Neuronal stem cell (in vitro differentiated cells): Measurements from ENCODE around the gene UNKL.

Experiments
- DNase-seq: peaks from one replicate; pipeline ENCODE4 v3.0.0-alpha.2; 2013; ENCODE audit warnings: low spot score
- H2AFZ ChIP-seq: one replicate; pipeline ENCODE4 v1.6.1; 2013; ENCODE audit warnings: mild to moderate bottlenecking, low read length, inconsistent platforms
- H2AK5ac ChIP-seq: 2 replicates; pipeline ENCODE4 v1.6.1; 2013; ENCODE audit warnings: low read depth, mild to moderate bottlenecking, inconsistent platforms, low read length, moderate library complexity, mixed read lengths
- H2BK120ac ChIP-seq: 2 replicates; pipeline ENCODE4 v1.6.1; 2013; ENCODE audit warnings: low read depth, mild to moderate bottlenecking, inconsistent platforms, low read length, moderate library complexity, mixed read lengths
- H2BK12ac ChIP-seq: one replicate; pipeline ENCODE4 v1.6.1; 2013; ENCODE audit warnings: low read length, inconsistent platforms
- H2BK15ac ChIP-seq: 2 replicates; pipeline ENCODE4 v1.6.1; 2013; ENCODE audit warnings: mild to moderate bottlenecking, low read length, inconsistent platforms, mixed read lengths
- H2BK5ac ChIP-seq: one replicate; pipeline ENCODE4 v1.6.1; 2013; ENCODE audit warnings: inconsistent platforms, mild to moderate bottlenecking, low read length, moderate library complexity
- H3K14ac ChIP-seq: one replicate; pipeline ENCODE4 v1.6.1; 2013; ENCODE audit warnings: low read length, inconsistent platforms
- H3K18ac ChIP-seq: 2 replicates; pipeline ENCODE4 v1.6.1; 2013; ENCODE audit warnings: low read length, inconsistent platforms
- H3K23ac ChIP-seq: 2 replicates; pipeline ENCODE4 v1.6.1; 2013; ENCODE audit warnings: low read depth, mild to moderate bottlenecking, mixed read lengths, low read length, inconsistent platforms; ENCODE audit not compliant: poor library complexity
- H3K27ac ChIP-seq: replicated peaks from 3 replicates; pipeline ENCODE4 v1.5.1; 2013; ENCODE audit warnings: low read length, inconsistent platforms
- H3K27me3 ChIP-seq, 3 experiments: 2 replicates each; pipeline ENCODE4 v1.6.1; 2013; ENCODE audit warnings: low read length in 3 of 3, mild to moderate bottlenecking in 2 of 3, inconsistent platforms in 1 of 3, low read depth in 1 of 3, mixed read lengths in 1 of 3, moderate library complexity in 1 of 3; ENCODE audit not compliant: control insufficient read depth in 3 of 3, insufficient read depth in 3 of 3
- H3K36me3 ChIP-seq, 2 donors: replicated peaks in 1 of 2; 2 replicates each; pipeline ENCODE4 v1.6.1; 2013; ENCODE audit warnings: low read length in 2 of 2; ENCODE audit not compliant: control insufficient read depth in 2 of 2, insufficient read depth in 2 of 2
- H3K4ac ChIP-seq: 2 replicates; pipeline ENCODE4 v1.6.1; 2013; ENCODE audit warnings: inconsistent platforms, mild to moderate bottlenecking, low read length, moderate library complexity
- H3K4me1 ChIP-seq, 2 donors: 1 replicate in 1 of 2; 2 replicates in 1 of 2; pipeline ENCODE4 v1.6.1; 2013; ENCODE audit warnings: low read length in 2 of 2, low read depth in 1 of 2; ENCODE audit not compliant: control insufficient read depth in 2 of 2, insufficient read depth in 1 of 2
- H3K4me2 ChIP-seq: one replicate; pipeline ENCODE4 v1.6.1; 2013; ENCODE audit warnings: mild to moderate bottlenecking, low read length, inconsistent platforms; ENCODE audit not compliant: insufficient read depth, poor library complexity, severe bottlenecking
- H3K4me3 ChIP-seq, 2 donors: 2 replicates each; pipeline ENCODE4 v1.5.1; 2013; ENCODE audit warnings: low read length in 2 of 2, mild to moderate bottlenecking in 2 of 2, inconsistent platforms in 1 of 2, moderate library complexity in 1 of 2
- H3K79me1 ChIP-seq: one replicate; pipeline ENCODE4 v1.6.1; 2013; ENCODE audit warnings: low read depth, mild to moderate bottlenecking, inconsistent platforms, low read length, moderate library complexity
- H3K9ac ChIP-seq: one replicate; pipeline ENCODE4 v1.6.1; 2013; ENCODE audit warnings: mild to moderate bottlenecking, low read depth, low read length, inconsistent platforms; ENCODE audit not compliant: poor library complexity
- H3K9me3 ChIP-seq, 2 donors: replicated peaks in 1 of 2; 2 replicates each; pipeline versions ENCODE3 to v1.6.1; 2013; ENCODE audit warnings: low read length in 2 of 2, mild to moderate bottlenecking in 2 of 2, inconsistent platforms in 1 of 2, low read depth in 1 of 2, mixed read lengths in 1 of 2, moderate library complexity in 1 of 2; ENCODE audit not compliant: control insufficient read depth in 2 of 2, insufficient read depth in 1 of 2
- H4K8ac ChIP-seq: one replicate; pipeline ENCODE4 v1.6.1; 2013; ENCODE audit warnings: low read depth, mild to moderate bottlenecking, inconsistent platforms, low read length, moderate library complexity
- H4K91ac ChIP-seq: one replicate; pipeline ENCODE4 v1.6.1; 2013; ENCODE audit warnings: low read length, low read depth, mild to moderate bottlenecking, inconsistent platforms; ENCODE audit not compliant: poor library complexity
- WGBS, 2 donors: extraction: QIAGEN DNeasy Blood & Tissue Kit; methylation state at CpG; one replicate each; pipeline ENCODE4 v1.1.7; 2013; ENCODE audit warnings: missing lambda C conversion rate in 2 of 2, mixed read lengths in 1 of 2; ENCODE audit not compliant: insufficient read length in 2 of 2, insufficient replicate concordance in 1 of 2; ENCODE audit errors: extremely low coverage in 2 of 2; 5-methylcytosine and 5-hydroxymethylcytosine counted together

UNKL gene

DNA sequence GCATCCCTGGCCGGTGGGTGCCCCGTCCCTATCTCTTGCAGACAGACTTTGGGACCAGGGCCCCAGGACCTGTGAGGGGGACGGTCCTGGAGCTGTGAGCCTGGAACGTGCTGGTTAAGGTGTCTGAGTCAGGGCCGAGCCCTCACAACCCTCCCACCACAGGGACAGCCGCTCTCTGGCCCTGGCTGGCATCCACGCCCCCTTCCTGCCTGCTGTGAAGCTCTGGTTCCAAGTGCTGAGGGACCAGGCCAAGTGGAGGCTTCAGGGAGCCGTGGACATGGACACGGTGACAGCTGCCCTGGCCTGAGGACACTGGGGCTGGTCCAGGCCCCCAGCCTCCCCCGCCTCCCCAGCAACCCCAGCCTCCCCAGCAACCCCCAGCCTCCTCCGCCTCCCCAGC, 69.4 kb downstream of the UNKL start:
- H3K36me3 ChIP-seq, result peaks cover 11 to 71% of the 10 kb centered on the region in 2 donors
- H4K91ac ChIP-seq, result no peak overlapping the region
- no peak overlapping the region for H2AK5ac ChIP-seq
- H3K9me3 ChIP-seq, result no peaks in the 10 kb centered on the region
- H2BK12ac ChIP-seq, result peak overlapping the region; percentile 73
- no CpG with 5 or more reads among the region's 11 CpGs for WGBS, 2 donors
- no peak overlapping the region for H3K4me3 ChIP-seq
- H2AFZ ChIP-seq, result no peak overlapping the region
- H3K4me2 ChIP-seq, result no peak overlapping the region
- no peak overlapping the region for H3K4ac ChIP-seq
- peak overlapping the region; percentile 5 for H2BK5ac ChIP-seq
- no peak for DNase-seq
- H3K18ac ChIP-seq, result no peak overlapping the region
- H3K23ac ChIP-seq, result no peak overlapping the region
- H4K8ac ChIP-seq, result no peak overlapping the region
- H2BK15ac ChIP-seq, result peak overlapping the region; percentile 8
- peaks cover 0 to 11% of the 10 kb centered on the region in 2 donors for H3K4me1 ChIP-seq
- no peak overlapping the region for H3K9ac ChIP-seq
- H3K14ac ChIP-seq, result no peak overlapping the region
- no peak overlapping the region for H3K27ac ChIP-seq
- no peak overlapping the region for H2BK120ac ChIP-seq
- H3K27me3 ChIP-seq, result peaks cover 0 to 14% (median 0%) of the 10 kb centered on the region in 3 experiments
- peaks cover 5% of the 10 kb centered on the region for H3K79me1 ChIP-seq

DNA sequence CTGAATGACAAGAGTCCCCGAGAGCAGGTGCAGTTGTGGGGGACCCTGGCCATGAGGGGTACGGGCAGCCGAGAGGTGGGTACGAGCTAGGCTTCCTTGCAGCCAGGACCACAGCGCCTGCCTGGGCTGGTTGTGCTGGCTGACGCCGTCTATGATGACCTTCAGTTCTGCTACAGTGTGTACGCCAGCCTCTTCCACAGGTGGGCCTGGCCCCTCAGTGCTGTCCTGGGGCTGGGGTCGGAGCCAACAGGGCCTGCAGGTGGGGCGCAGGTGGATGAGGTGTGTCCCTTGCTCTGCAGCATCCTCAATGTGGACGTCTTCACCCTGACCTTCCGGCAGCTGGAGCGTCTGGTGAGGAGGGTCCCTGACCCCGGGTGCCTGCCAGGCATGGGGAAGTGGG, 70.0 kb downstream of the UNKL start:
- Histone ChIP-seq H3K79me1 (peaks cover 5% of the 10 kb centered on the region), H2BK15ac (peak overlapping the region; percentile 8), H3K23ac (no peak overlapping the region), H3K4ac (no peak overlapping the region), H2BK12ac (no peak overlapping the region), H2BK120ac (no peak overlapping the region), H3K18ac (no peak overlapping the region), H4K8ac (no peak overlapping the region), H3K4me1 (peaks cover 0 to 11% of the 10 kb centered on the region in 2 donors), H2AK5ac (peak overlapping the region; percentile 85), H2AFZ (no peak overlapping the region), H3K9me3 (no peaks in the 10 kb centered on the region), H3K9ac (peak overlapping the region; percentile 25), H3K4me3 (peak overlapping the region in 1 of 2 donors; percentile 58), H3K4me2 (no peak overlapping the region), H3K36me3 (peaks cover 6 to 66% of the 10 kb centered on the region in 2 donors), H2BK5ac (peak overlapping the region; percentile 5), H3K27me3 (peaks cover 0 to 14% (median 0%) of the 10 kb centered on the region in 3 experiments), H3K27ac (no peak overlapping the region), H3K14ac (no peak overlapping the region), H4K91ac (no peak overlapping the region)
- WGBS, 2 donors, result no CpG with 5 or more reads among the region's 14 CpGs
- DNase-seq, result no peak

DNA sequence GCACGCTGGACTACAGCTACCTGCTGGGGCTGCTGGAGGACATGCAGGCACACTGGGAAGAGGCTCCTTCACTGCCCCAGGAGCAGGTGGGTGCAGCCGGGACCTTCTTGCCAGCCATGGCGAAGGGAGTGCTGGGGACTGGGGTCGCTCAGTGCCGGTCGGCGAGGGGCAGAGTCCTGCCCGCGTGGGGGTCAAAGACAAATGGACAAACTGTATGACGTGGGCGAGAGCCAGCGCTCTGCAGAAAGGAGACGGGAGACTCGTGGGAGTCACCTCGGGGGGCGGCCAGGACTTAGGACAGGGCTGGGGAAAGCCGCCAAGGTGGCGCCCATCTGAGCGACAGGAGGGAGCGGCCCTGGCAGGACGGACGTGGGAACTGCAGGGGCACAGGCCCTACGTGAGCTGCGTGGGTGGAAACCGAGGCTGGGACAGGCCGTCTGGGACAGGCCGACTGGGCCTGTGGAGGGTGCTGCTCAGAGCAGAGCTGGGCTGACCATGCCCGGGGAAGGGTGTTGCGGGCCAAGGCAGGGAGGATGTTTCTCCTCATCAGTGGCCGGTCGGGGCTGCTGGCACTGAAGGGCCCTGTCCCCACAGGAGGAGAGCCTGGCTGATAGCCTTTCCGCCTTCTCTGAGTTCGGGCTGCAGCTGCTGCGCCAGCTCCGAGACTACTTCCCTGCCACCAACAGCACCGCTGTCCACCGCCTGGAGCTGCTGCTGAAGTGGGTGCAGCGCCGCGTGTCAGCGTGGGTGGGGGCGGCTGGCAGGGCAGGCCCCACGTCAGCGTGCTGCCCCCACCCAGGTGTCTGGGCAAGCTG, 70.9 kb downstream of the UNKL start:
- Histone ChIP-seq H3K4me3 (peak overlapping the region in 1 of 2 donors; percentile 73), H2AK5ac (peak overlapping the region; percentile 15), H3K27me3 (peaks cover 0 to 14% (median 0%) of the 10 kb centered on the region in 3 experiments), H3K23ac (peak overlapping the region; percentile 95), H3K79me1 (peaks cover 4% of the 10 kb centered on the region), H4K91ac (peak overlapping the region; percentile 30), H3K4me2 (peak overlapping the region; percentile 93), H3K4me1 (peaks cover 0 to 11% of the 10 kb centered on the region in 2 donors), H3K14ac (peak overlapping the region; percentile 94), H3K27ac (no peak overlapping the region), H3K4ac (peak overlapping the region; percentile 53), H3K9me3 (no peaks in the 10 kb centered on the region), H3K36me3 (peaks cover 0 to 57% of the 10 kb centered on the region in 2 donors), H2BK12ac (peak overlapping the region; percentile 58), H4K8ac (peak overlapping the region; percentile 43), H3K9ac (peak overlapping the region; percentile 84), H2BK5ac (peak overlapping the region; percentile 82), H3K18ac (peak overlapping the region; percentile 92), H2BK120ac (peak overlapping the region; percentile 18), H2BK15ac (peak overlapping the region; percentile 5), H2AFZ (no peak overlapping the region)
- no CpG with 5 or more reads among the region's 44 CpGs for WGBS, 2 donors
- no peak for DNase-seq
